Liver (tissue), 9 donors: ENCODE data around the gene KCNT1. TPM values are rescaled to one million over a fixed set of nuclear protein-coding genes. Genes with fewer than 3 reads are reported as not detected.

Experiments used
- DNase-seq: peaks from one replicate; pipeline ENCODE4 v3.0.0-alpha.2; 2017; ENCODE audit warnings: low spot score
- H3K27ac ChIP-seq, 2 donors: one replicate each; pipeline ENCODE4 v1.7.0; 2013; ENCODE audit warnings: inconsistent platforms in 2 of 2, low read length in 2 of 2, control low read depth in 1 of 2, low read depth in 1 of 2, mild to moderate bottlenecking in 1 of 2
- H3K27me3 ChIP-seq, 4 donors: one replicate each; pipeline versions ENCODE4 v1.6.1 to v1.7.0; 2013; ENCODE audit warnings: low read length in 3 of 4, inconsistent platforms in 1 of 4, mild to moderate bottlenecking in 1 of 4, moderate library complexity in 1 of 4; ENCODE audit not compliant: control insufficient read depth in 4 of 4, insufficient read depth in 4 of 4
- H3K36me3 ChIP-seq, 4 donors: one replicate each; pipeline versions ENCODE4 v1.6.1 to v1.7.0; 2013; ENCODE audit warnings: low read length in 3 of 4, mild to moderate bottlenecking in 3 of 4, low read depth in 1 of 4, moderate library complexity in 1 of 4; ENCODE audit not compliant: control insufficient read depth in 4 of 4, insufficient read depth in 3 of 4
- H3K4me1 ChIP-seq, 4 donors: one replicate each; pipeline versions ENCODE4 v1.6.1 to v1.7.0; 2013; ENCODE audit warnings: low read length in 3 of 4, mild to moderate bottlenecking in 3 of 4, moderate library complexity in 1 of 4; ENCODE audit not compliant: control insufficient read depth in 4 of 4, insufficient read depth in 4 of 4
- H3K4me3 ChIP-seq, 3 donors: one replicate each; pipeline versions ENCODE4 v1.6.1 to v1.7.0; 2013; ENCODE audit warnings: low read length in 3 of 3, control low read depth in 1 of 3, low read depth in 1 of 3, mild to moderate bottlenecking in 1 of 3
- H3K9ac ChIP-seq, 2 donors: one replicate each; pipeline ENCODE4 v1.7.0; 2013; ENCODE audit warnings: low read length in 2 of 2, mild to moderate bottlenecking in 2 of 2, moderate library complexity in 2 of 2, control low read depth in 1 of 2, low read depth in 1 of 2
- H3K9me3 ChIP-seq, 4 donors: one replicate each; pipeline versions ENCODE4 v1.6.1 to v1.7.0; 2013; ENCODE audit warnings: low read length in 3 of 4; ENCODE audit not compliant: control insufficient read depth in 4 of 4
- EGR1 ChIP-seq, 2 donors: IDR thresholded peaks; 2 replicates each; pipeline ENCODE4 v1.6.1; 2016 to 2018; ENCODE audit warnings: antibody characterized with exemption in 2 of 2, low read depth in 2 of 2
- FOXA2 ChIP-seq: IDR thresholded peaks from 2 replicates; pipeline ENCODE4 v1.6.1; 2016; ENCODE audit warnings: antibody characterized with exemption
- GABPA ChIP-seq, 2 donors: IDR thresholded peaks in 1 of 2; conservative IDR thresholded peaks in 1 of 2; 2 replicates each; pipeline ENCODE4 v1.6.1; 2016; ENCODE audit warnings: antibody characterized with exemption in 2 of 2, mild to moderate bottlenecking in 1 of 2, moderate library complexity in 1 of 2
- HNF4A ChIP-seq, 2 donors: conservative IDR thresholded peaks; 2 replicates each; pipeline ENCODE4 v1.6.1; 2016; ENCODE audit warnings: antibody characterized with exemption in 2 of 2, mild to moderate bottlenecking in 2 of 2
- HNF4G ChIP-seq: IDR thresholded peaks from 2 replicates; pipeline ENCODE4 v1.6.1; 2016; ENCODE audit warnings: antibody characterized with exemption
- JUND ChIP-seq, 2 donors: IDR thresholded peaks; 2 replicates each; pipeline ENCODE4 v1.6.1; 2016; ENCODE audit warnings: antibody characterized with exemption in 2 of 2
- NR2F2 ChIP-seq: IDR thresholded peaks from 2 replicates; pipeline ENCODE4 v1.6.1; 2016; ENCODE audit warnings: antibody characterized with exemption
- SP1 ChIP-seq: IDR thresholded peaks from 2 replicates; pipeline ENCODE4 v1.6.1; 2018; ENCODE audit warnings: antibody characterized with exemption, mild to moderate bottlenecking
- TAF1 ChIP-seq: conservative IDR thresholded peaks from 2 replicates; pipeline ENCODE4 v1.6.1; 2016; ENCODE audit warnings: antibody characterized with exemption, mild to moderate bottlenecking
- WGBS: extraction: QIAGEN DNeasy Blood & Tissue Kit; methylation state at CpG from one replicate; pipeline ENCODE4 v1.1.7; 2013; 5-methylcytosine and 5-hydroxymethylcytosine counted together
- polyA plus RNA-seq, 2 donors: library from polyadenylated mRNA; stranded (reverse) in 1 of 2; unstranded in 1 of 2; fragments of 200-250 nt in 1 of 2; fragments of >200 nt in 1 of 2; fragmentation: Nextera tagmentation in 1 of 2; extraction: Ambion mirVana in 1 of 2; gene quantifications; one replicate each; pipeline versions ENCODE4 v1.2.1 to v1.2.3, GENCODE V29; 2013 to 2015
- total RNA-seq, 2 donors: library from RNA; depleted of rRNA; stranded (reverse); fragments of >200 nt; gene quantifications; one replicate each; pipeline ENCODE4 v1.2.3, GENCODE V29; 2014
- TF ChIP-seq, protein P1 (sequence below): IDR thresholded peaks from 2 replicates; pipeline ENCODE4 v1.6.1; 2016; ENCODE audit warnings: antibody characterized with exemption, mild to moderate bottlenecking
- TF ChIP-seq, protein P2 (sequence below): fragments of 150-350 bp; IDR thresholded peaks from 2 replicates; pipeline ENCODE4 v1.5.1; 2017; ENCODE audit warnings: improper control_type of control experiment, low read depth, low read length; ENCODE audit not compliant: missing input control
- TF ChIP-seq, protein P3 (sequence below): IDR thresholded peaks from 2 replicates; pipeline ENCODE4 v1.6.1; 2016; ENCODE audit warnings: antibody characterized with exemption
- donor health status: healthy.
- donor health status: healthy.
- donor health status: healthy.
- donor health status: healthy.
- donor health status: healthy.

The KCNT1 gene
- total and polyA plus RNA-seq, 4 donors = 0.08 TPM; not detected in 2

DNA sequence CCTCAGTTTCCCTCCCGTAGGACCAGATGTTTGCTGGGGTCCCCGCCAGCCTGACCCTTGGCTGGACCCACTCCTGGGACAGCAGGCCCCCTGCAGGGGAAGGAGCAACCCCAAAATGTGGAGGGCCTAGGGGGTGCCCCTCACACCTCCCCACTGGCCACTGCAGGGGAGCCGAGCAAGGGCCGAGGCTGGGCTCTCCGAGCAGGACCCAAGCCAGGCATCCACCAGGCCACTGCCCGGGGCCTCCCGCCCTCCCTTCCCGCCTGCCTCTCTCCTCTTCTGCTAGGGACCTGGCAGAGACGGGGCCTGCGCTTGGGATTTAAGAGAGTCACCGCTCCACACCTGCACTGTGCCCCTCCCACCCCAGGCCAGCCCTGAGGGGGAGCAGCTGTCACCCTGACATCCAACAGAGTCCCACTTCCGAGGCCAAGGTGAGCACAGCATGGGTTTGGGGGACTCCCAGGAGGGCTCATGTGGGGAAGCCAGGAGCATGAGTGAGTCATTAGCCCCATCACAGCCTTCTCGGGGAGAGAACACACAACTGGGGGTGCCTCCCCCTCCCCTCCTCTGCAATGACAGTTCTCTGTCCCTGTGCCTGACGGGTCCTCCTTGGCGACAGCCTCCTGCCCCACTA is 18.5 kb upstream of the KCNT1 start (continued):
- TF ChIP-seq, protein P1, sequence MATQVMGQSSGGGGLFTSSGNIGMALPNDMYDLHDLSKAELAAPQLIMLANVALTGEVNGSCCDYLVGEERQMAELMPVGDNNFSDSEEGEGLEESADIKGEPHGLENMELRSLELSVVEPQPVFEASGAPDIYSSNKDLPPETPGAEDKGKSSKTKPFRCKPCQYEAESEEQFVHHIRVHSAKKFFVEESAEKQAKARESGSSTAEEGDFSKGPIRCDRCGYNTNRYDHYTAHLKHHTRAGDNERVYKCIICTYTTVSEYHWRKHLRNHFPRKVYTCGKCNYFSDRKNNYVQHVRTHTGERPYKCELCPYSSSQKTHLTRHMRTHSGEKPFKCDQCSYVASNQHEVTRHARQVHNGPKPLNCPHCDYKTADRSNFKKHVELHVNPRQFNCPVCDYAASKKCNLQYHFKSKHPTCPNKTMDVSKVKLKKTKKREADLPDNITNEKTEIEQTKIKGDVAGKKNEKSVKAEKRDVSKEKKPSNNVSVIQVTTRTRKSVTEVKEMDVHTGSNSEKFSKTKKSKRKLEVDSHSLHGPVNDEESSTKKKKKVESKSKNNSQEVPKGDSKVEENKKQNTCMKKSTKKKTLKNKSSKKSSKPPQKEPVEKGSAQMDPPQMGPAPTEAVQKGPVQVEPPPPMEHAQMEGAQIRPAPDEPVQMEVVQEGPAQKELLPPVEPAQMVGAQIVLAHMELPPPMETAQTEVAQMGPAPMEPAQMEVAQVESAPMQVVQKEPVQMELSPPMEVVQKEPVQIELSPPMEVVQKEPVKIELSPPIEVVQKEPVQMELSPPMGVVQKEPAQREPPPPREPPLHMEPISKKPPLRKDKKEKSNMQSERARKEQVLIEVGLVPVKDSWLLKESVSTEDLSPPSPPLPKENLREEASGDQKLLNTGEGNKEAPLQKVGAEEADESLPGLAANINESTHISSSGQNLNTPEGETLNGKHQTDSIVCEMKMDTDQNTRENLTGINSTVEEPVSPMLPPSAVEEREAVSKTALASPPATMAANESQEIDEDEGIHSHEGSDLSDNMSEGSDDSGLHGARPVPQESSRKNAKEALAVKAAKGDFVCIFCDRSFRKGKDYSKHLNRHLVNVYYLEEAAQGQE = no peak
- no peak for TF ChIP-seq EGR1 (IDR thresholded peaks at IDR 0.05; ENCODE audit: low read depth in 2 of 2)
- TF ChIP-seq NR2F2 = no peak
- no peak for TF ChIP-seq JUND (IDR thresholded peaks at IDR 0.05)

DNA sequence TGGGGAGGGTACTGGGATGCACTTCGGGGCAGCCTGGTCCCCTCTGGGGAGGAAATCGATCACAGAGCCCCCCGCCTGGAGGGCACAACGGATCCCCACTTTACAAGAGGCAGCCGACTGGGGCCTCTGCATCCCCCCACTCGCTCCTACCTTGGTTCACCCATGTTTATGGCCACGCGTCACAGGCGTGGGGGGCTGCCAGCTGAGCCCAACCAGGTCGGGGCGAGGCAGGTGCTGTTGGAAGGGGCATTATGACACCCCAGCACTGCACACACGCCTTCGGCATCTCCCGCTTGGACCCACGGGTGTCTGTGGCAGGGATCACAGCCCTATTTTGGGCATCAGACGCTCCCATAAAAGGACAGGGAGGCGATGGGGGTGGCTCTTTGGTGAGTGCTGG is 17.3 kb upstream of the KCNT1 start:
- TF ChIP-seq JUND (IDR thresholded peaks at IDR 0.05) (no peak), FOXA2 (no peak)
- H3K27me3 ChIP-seq = no peaks in the 10 kb centered on the region
- H3K4me3 ChIP-seq = no peak overlapping the region
- H3K27ac ChIP-seq = no peak overlapping the region
- no peaks in the 10 kb centered on the region for H3K36me3 ChIP-seq
- no peaks in the 10 kb centered on the region for H3K9me3 ChIP-seq
- no peak overlapping the region for H3K9ac ChIP-seq
- no peak for DNase-seq
- WGBS = 73% methylated on average over 17 of the region's 17 CpGs
- no peaks in the 10 kb centered on the region for H3K4me1 ChIP-seq

DNA sequence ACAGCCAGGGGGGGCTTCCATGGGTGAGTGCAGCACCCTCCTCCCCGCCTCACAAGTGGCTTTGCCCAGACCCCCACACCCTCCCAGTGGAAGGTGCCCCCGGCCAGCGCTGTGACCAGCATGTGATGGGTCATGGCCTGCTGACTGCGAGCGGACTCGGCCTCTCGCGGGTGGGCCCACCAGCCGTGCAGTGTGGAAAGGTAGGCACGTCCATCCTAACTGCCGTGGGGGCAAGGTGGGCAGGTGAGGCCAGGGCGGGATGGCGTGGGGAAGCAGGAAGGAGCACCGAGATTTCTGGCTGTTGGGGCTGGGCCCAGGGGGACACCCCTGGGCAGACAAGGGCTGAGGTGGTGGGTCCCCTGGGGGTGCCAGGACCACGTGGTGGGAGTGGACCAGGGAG is 14.8 kb upstream of the KCNT1 start:
- H3K9me3 ChIP-seq = no peaks in the 10 kb centered on the region
- H3K27ac ChIP-seq = no peak overlapping the region
- peaks cover 0 to 2% (median 0%) of the 10 kb centered on the region in 4 donors for H3K27me3 ChIP-seq
- WGBS = 87% methylated on average over 15 of the region's 15 CpGs
- no peak overlapping the region for H3K4me3 ChIP-seq
- no peak overlapping the region for H3K9ac ChIP-seq
- TF ChIP-seq HNF4G (no peak), HNF4A (conservative IDR thresholded peaks at IDR 0.05) (no peak), SP1 (no peak), GABPA (IDR thresholded peaks at IDR 0.05 in 1 of 2, conservative IDR thresholded peaks at IDR 0.05 in 1 of 2) (no peak), FOXA2 (no peak), EGR1 (IDR thresholded peaks at IDR 0.05; ENCODE audit: low read depth in 2 of 2) (no peak), TAF1 (no peak)
- TF ChIP-seq, protein P2, sequence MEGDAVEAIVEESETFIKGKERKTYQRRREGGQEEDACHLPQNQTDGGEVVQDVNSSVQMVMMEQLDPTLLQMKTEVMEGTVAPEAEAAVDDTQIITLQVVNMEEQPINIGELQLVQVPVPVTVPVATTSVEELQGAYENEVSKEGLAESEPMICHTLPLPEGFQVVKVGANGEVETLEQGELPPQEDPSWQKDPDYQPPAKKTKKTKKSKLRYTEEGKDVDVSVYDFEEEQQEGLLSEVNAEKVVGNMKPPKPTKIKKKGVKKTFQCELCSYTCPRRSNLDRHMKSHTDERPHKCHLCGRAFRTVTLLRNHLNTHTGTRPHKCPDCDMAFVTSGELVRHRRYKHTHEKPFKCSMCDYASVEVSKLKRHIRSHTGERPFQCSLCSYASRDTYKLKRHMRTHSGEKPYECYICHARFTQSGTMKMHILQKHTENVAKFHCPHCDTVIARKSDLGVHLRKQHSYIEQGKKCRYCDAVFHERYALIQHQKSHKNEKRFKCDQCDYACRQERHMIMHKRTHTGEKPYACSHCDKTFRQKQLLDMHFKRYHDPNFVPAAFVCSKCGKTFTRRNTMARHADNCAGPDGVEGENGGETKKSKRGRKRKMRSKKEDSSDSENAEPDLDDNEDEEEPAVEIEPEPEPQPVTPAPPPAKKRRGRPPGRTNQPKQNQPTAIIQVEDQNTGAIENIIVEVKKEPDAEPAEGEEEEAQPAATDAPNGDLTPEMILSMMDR = no peak
- TF ChIP-seq, protein P3, sequence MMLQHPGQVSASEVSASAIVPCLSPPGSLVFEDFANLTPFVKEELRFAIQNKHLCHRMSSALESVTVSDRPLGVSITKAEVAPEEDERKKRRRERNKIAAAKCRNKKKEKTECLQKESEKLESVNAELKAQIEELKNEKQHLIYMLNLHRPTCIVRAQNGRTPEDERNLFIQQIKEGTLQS = no peak
- H3K4me1 ChIP-seq = no peaks in the 10 kb centered on the region
- H3K36me3 ChIP-seq = no peaks in the 10 kb centered on the region
- no peak for DNase-seq
